OCI-LY3 (cell line): ENCODE results near the gene TWIST2.

Experiments used
- CTCF ChIP-seq: fragments of 200-600, 300-600 bp; sonication (generic); IDR thresholded peaks from 2 replicates; pipeline ENCODE4 v1.5.1; 2014; ENCODE audit warnings: antibody characterized with exemption, low read length, low read depth
- EZH2phosphoT487 ChIP-seq: fragments of 200-600 bp; shearing (Covaris generic); IDR thresholded peaks from 2 replicates; pipeline ENCODE4 v1.6.1; 2018; ENCODE audit warnings: antibody characterized with exemption, mixed run types, low read depth

GRCh38 chr2:238873381-238873801, 25.5 kb downstream of the TWIST2 start:
- TF ChIP-seq CTCF = no peak
- TF ChIP-seq EZH2phosphoT487 = no peak
